GM12892 (cell line): ENCODE data around the gene PRELID2.

Experiments used
- POLR2A ChIP-seq: IDR thresholded peaks from 2 replicates; pipeline ENCODE4 v1.6.1; 2011; ENCODE audit warnings: low read depth, low read length, control low read depth
- POLR2AphosphoS5 ChIP-seq: IDR thresholded peaks from 2 replicates; pipeline ENCODE4 v1.6.1; 2011; ENCODE audit warnings: low read depth, low read length, control low read depth
- TAF1 ChIP-seq: IDR thresholded peaks from 2 replicates; pipeline ENCODE4 v1.6.1; 2011; ENCODE audit warnings: low read depth, mild to moderate bottlenecking, control low read depth, low read length, borderline replicate concordance

GRCh38 chr5:145776886-145777285, 58.3 kb downstream of the PRELID2 start:
- TF ChIP-seq POLR2A (no peak), POLR2AphosphoS5 (no peak), TAF1 (no peak)
